Keratinocyte (primary cell): ENCODE results near the gene RNF169.

Source experiments
- CTCF ChIP-seq, 3 experiments: IDR thresholded peaks in 1 of 3; conservative IDR thresholded peaks in 1 of 3; optimal IDR thresholded peaks in 1 of 3; 2 replicates in 2 of 3; 3 replicates in 1 of 3; pipeline versions ENCODE3 to v1.5.1; 2011; ENCODE audit warnings: low read length in 3 of 3, mild to moderate bottlenecking in 3 of 3, moderate library complexity in 2 of 3, control low read depth in 1 of 3, inconsistent platforms in 1 of 3; ENCODE audit not compliant: insufficient read depth in 2 of 3; ENCODE audit errors: extremely low read depth in 1 of 3
- EZH2 ChIP-seq: IDR thresholded peaks from one replicate; pipeline ENCODE4 v1.6.1; 2012; ENCODE audit warnings: inconsistent platforms, mild to moderate bottlenecking, low read length, moderate library complexity

GRCh38 chr11:74783241-74783871 lies 34.7 kb downstream of the RNF169 start:
- no peak for TF ChIP-seq EZH2
- no peak for TF ChIP-seq CTCF (optimal IDR thresholded peaks at IDR 0.05 in 1 of 3, IDR thresholded peaks at IDR 0.05 in 1 of 3, conservative IDR thresholded peaks at IDR 0.05 in 1 of 3; ENCODE audit: extremely low read depth in 1 of 3, insufficient read depth in 2 of 3, low read length in 3 of 3)
